A549 (cell line): Measurements from ENCODE around the gene UNC13A.

Experiments used
- CBX8 ChIP-seq: fragments of 200-600 bp; sonication (generic); IDR thresholded peaks from 2 replicates; pipeline ENCODE4 v1.6.1; 2016
- CEBPB ChIP-seq, 2 experiments: fragments of >200 bp in 1 of 2; sonication (Bioruptor Twin) in 1 of 2; formaldehyde crosslinking in 1 of 2; IDR thresholded peaks; 2 replicates each; pipeline ENCODE4 v1.6.1; 2012 to 2016
- CHD2 ChIP-seq: fragments of 150-350 bp; IDR thresholded peaks from 2 replicates; pipeline ENCODE4 v1.6.1; 2014; ENCODE audit warnings: low read length; ENCODE audit not compliant: partially characterized antibody
- CHD4 ChIP-seq: fragments of 200-600 bp; sonication (generic); IDR thresholded peaks from 2 replicates; pipeline ENCODE4 v1.6.1; 2016; ENCODE audit warnings: antibody characterized with exemption, mild to moderate bottlenecking, borderline replicate concordance
- CTCF ChIP-seq: fragments of >200 bp; sonication (Bioruptor Twin); formaldehyde crosslinking; IDR thresholded peaks from 3 replicates; pipeline ENCODE4 v1.5.1; 2016
- EP300 ChIP-seq, 2 experiments: fragments of >200 bp; sonication (Bioruptor Twin); formaldehyde crosslinking; IDR thresholded peaks; 2 replicates in 1 of 2; 3 replicates in 1 of 2; pipeline ENCODE4 v1.6.1; 2016 to 2017
- KDM1A ChIP-seq: fragments of 200-600 bp; sonication (generic); IDR thresholded peaks from 2 replicates; pipeline ENCODE4 v1.6.1; 2016; ENCODE audit warnings: low read depth, mild to moderate bottlenecking
- MAFK ChIP-seq: fragments of 450-650 bp; IDR thresholded peaks from 2 replicates; pipeline ENCODE4 v1.6.1; 2014; ENCODE audit not compliant: partially characterized antibody
- MAX ChIP-seq: IDR thresholded peaks from 2 replicates; pipeline ENCODE4 v1.6.1; 2012
- POLR2A ChIP-seq: IDR thresholded peaks from 2 replicates; pipeline ENCODE4 v1.6.1; 2012; ENCODE audit warnings: mild to moderate bottlenecking, low read length
- RAD21 ChIP-seq, 2 experiments: fragments of >200 bp in 1 of 2; sonication (Bioruptor Twin) in 1 of 2; formaldehyde crosslinking in 1 of 2; IDR thresholded peaks in 1 of 2; conservative IDR thresholded peaks in 1 of 2; 2 replicates in 1 of 2; 3 replicates in 1 of 2; pipeline ENCODE4 v1.6.1; 2012 to 2018; ENCODE audit warnings: inconsistent platforms in 1 of 2

GRCh38 chr19:17618281-17618903 lies 69.8 kb downstream of the UNC13A start:
- TF ChIP-seq CTCF, result no peak
- no peak for TF ChIP-seq POLR2A
- no peak for TF ChIP-seq MAX
- TF ChIP-seq EP300 (IDR thresholded peaks at IDR 0.05), result no peak
- no peak for TF ChIP-seq CEBPB (IDR thresholded peaks at IDR 0.05)
- TF ChIP-seq MAFK, result no peak
- TF ChIP-seq CHD4, result no peak
- TF ChIP-seq KDM1A, result no peak
- TF ChIP-seq RAD21 (conservative IDR thresholded peaks at IDR 0.05 in 1 of 2, IDR thresholded peaks at IDR 0.05 in 1 of 2), result no peak
- TF ChIP-seq CHD2, result no peak
- TF ChIP-seq CBX8, result no peak
